ENCODE measurements around the gene BCORL1.

The BCORL1 gene

GRCh38 chrX:130060122-130061069 lies 78.0 kb downstream of the BCORL1 start:
- DNase-seq, result peak; percentile 59 to 73 (median 68)

DNA sequence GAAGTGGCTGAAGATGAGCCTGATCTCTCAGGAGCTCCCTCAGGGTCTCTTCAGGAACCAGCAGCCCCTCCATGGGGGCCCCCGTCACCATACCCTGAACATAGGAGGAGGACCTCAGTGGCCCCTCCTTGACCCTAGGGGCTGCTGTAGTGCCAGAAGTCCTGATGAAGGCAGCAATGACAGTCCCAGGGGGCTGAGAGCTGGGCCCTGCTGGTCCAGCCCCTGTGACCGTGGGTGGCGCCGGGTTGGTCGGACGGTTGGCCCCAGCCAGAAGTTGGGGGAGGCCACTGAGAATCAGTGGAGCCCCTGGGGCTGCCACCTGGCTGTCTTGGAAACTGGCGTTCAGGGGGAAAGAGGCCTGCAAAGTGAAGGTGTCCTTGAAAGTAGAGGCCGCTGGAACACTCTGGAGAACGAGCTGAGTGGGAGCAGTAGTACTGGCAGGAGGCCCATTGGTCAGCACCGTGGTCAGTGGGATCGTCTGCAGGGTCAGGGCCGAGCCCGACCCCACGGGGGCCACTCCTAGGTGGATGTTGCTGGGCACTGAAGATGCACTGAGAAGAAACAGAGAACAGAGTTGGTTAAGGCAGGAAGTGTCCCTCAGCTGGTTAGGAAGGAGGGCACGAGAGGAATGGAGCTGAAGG lies 84.7 kb downstream of the BCORL1 start:
- no peak for DNase-seq

DNA sequence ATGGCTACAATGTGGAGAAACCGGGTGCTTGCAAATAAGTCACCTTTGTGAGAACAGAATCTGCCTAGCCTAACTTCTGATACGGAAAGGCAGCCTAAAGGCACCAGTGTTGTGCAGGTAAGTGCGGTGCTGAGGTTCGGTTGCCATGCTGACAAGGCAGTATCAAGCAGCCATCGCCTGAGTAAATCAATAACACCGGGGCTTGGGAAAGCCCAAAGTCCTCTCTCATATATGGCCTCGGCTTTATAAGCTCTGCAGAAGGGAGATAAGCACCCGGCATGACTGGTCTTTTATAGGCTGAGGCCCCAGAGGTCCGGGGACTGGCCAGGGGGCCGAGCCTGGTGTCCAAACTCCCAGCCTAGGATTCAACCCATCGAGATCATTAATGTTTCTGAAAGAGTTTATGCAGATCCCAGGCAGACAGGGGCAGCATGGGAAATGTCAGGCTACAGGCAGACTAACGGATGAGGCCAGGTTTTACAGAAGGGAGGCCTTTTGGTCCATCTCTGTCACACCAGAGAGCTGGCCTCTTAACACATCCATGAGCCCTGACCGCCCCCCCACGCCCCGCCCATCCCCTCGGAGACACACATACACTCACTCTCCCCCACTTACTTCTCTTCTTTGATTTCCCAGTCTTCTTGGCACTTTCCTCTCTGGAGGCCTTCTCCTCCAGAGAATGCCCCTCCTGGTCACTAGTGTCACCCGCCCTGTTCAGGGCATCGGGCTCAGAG lies 89.3 kb downstream of the BCORL1 start:
- no peak for DNase-seq

- no peak for DNase-seq
These were observed 89.9 kb downstream of the BCORL1 start for GRCh38 chrX:130072345-130072740.

GRCh38 chrX:130075777-130076176 lies 93.3 kb downstream of the BCORL1 start:
- no peak for DNase-seq

DNA sequence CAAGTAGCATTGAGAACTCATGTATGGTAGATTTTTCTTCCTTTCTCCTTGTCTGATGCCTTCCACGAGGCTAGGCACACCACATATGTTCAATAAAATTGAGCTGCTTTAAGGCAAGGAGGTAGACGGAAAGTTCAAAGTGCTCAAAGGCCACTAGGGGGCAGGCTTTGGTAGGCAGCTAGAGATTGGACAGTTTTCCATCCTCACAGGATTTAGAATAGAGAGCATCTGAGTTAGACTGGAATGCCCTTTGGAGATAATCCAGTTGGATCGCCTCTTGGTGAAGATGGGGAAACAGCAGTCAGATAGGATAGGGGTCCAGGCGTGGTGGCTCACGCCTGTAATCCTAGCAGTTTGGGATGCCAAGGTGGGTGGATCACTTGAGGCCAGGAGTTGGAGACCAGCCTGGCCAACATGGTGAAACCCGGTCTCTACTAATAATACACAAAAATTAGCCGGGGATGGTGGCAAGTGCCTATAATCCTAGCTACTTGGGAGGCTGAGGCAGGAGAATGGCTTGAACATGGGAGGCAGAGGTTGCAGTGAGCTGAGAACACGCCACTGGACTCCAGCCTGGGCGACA lies 97.5 kb downstream of the BCORL1 start:
- DNase-seq, result peak; percentile 1 to 15 (median 9)

GRCh38 chrX:130080791-130081367 lies 98.4 kb downstream of the BCORL1 start:
- no peak for DNase-seq

GRCh38 chrX:130081421-130082045 lies 99.1 kb downstream of the BCORL1 start:
- DNase-seq, result no peak

DNA sequence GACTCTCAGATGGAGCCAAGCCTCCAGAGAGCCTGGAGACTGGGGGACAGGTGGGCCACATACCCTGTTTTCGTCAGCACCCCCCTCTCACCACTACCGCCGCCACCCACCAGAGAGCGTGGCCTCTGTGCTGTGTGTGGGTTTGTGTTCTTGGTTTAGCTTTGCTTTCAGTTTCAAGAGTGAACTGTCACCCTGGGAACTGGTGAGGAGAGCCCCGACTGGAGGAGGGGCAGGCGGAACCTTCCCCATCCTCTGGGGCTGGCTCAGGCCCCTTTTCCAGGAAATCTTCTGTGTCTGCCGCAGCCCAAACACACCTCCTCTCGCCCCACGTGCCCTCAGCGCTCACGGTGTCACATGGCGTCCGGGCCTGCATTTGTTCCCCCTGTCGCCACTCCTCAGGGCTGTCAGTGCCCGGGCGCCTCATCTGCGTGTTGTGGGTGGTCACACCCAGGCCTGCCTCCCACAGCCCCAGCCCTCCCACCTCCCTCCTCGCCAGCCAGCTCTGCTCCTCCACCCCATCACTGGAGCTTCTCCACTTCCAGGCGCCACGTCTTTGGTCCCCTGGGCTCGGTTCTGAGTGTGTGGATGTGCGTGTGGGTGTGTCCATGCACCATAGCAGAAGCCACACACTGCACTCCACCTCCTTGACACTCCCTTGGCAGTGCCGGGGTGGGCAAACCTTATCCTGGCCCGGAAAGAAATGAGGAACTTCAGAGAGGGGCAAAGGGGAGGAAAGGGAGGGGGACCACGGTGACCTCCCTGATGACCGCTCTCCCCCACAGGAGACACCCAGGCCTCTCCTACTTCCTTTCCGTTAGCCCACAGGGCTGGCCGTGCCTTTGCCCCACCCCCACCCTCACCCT lies 100.0 kb downstream of the BCORL1 start:
- DNase-seq, result peak; percentile 39 to 65 (median 56)

GRCh38 chrX:130083107-130083490 lies 100.7 kb downstream of the BCORL1 start:
- no peak for DNase-seq

DNA sequence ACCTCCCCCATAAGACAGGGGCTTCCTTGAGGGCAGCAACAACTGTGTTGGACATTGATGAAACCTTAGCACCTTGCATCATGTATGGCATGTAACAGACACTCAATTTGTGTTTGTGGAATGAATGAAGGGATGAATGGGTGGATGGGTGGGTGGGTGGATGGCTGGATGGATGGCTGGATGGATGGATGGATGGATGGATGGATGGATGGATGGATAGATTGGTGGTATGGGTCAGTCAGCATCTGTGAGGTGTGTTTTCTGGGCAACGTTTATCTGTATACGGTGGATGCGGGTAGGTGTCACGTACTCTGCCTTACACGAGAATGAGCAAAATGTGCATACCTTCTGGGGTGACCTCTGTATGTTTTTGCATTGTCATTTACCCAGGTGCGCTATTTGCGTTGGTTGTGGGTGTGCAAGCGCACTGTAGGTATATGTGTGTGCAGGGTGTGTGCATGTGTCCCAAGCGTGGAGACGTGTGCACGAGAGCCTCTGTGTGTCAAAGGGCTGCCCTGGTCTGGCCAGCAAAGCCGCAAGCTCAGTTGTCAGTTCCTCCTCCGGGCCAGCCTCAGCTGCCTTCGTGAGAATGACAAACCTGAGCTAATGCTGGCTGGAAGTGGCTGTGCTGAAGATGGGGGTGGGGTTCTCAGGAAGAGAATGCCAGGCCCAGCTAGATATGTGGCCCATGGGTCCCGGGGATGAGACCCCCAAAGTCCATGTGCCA lies 101.4 kb downstream of the BCORL1 start:
- peak in 1 of 4 experiments; percentile 1 for DNase-seq

DNA sequence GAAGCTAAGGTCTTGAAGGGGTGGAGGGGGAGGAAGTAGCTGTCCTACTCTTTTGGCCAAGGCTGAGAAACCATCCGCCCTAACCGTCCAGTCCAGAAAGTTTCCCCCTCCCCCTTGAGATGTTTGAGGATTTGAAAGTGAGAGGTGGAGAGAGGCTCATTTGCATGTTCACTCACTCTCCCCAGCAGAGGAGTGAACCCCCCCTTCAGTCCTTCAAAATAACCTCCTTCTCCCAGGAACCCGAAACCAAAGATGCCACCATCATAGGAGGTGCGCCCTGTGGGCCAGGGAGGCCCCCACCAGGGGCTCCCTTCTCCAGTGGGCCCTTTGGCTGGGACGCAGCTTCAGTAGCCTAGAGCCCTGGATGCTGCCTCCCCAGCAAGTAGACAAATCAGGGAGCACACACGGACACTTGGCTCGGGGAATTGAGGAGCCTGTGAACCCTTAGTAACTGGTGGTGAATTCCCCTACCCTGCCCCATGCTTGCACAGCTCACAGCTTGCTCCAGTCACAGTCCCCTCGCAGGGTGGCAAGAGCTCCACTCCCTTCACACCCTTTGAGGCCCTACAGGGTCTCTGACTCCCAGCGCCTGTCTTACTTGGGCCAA lies 102.3 kb downstream of the BCORL1 start:
- no peak for DNase-seq

GRCh38 chrX:130085551-130086446 lies 103.4 kb downstream of the BCORL1 start:
- DNase-seq, result no peak

GRCh38 chrX:130086447-130087206 lies 104.2 kb downstream of the BCORL1 start:
- DNase-seq, result peak in 2 of 4 experiments; percentile 14 to 35

DNA sequence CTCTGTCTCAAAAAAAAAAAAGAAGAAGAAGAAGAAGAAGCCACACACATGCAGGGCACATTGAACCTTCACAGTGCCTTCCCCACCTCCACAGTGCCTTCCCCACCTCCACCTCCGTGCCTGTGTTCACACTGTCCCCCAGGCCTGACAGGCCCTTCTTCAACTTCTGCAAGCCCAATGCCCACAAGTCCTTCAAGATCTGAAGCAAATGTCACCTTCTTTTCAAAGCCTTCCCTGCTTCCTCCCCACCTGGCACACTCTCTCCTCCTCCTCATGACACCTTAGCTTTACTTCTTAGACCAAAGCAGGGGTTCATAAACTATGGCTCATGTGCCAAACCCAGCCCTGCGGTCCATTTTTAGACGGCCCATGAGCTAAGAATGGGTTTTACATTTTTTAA lies 107.9 kb downstream of the BCORL1 start:
- DNase-seq, result no peak

DNA sequence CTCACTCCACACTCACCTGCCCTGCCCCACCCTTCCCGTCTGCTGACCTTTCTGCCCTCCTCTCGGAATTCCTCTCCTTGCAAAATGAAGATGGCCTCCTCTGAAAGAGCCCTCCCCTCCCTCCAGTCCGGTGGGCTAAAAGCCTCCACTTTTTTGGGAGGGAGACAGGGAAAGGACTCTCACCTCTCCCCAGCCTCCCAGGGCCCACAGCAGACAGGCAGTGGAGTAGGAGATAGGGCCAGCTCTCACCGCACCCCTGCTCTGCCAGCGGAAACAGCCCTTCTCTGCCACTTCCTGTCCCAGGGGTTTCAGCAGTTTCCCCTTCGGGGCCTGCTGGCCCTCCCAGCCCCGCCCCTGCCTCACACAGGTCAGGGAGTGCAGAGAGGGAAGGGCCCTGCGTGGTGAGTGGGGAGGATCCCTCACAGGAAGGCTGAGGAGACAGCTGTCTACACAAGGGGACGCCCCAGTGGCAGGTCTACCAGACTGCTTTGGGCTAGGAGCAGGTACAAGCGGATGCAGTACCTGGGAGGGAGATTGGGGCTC lies 109.6 kb downstream of the BCORL1 start:
- DNase-seq, result peak; percentile 27 to 77 (median 56)

DNA sequence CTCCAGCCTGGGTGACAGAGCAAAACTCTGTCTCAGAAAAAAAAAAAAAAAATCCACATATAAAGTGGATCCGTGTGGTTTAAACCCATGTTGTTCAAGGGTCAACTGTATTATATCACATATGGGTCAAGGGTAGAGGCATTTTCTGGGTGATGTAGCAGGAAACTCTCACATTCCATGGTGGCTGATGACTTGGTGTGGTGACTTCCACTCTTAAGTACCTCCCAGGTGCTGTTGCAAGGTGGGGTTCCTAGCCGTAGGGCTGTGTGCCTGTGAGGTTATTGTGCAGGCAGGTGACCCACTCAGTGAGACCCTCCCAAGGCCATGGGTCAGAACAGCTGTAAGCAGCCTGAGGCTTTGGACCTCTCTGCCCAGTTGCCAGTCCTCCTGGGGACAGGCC lies 110.8 kb downstream of the BCORL1 start:
- no peak for DNase-seq

- DNase-seq, result no peak
These were observed 112.3 kb downstream of the BCORL1 start for GRCh38 chrX:130094696-130095095.

Measured in activated CD4-positive, CD25-positive, alpha-beta regulatory T cell (primary cell).